ENCODE measurements around the gene EFS.

DNA sequence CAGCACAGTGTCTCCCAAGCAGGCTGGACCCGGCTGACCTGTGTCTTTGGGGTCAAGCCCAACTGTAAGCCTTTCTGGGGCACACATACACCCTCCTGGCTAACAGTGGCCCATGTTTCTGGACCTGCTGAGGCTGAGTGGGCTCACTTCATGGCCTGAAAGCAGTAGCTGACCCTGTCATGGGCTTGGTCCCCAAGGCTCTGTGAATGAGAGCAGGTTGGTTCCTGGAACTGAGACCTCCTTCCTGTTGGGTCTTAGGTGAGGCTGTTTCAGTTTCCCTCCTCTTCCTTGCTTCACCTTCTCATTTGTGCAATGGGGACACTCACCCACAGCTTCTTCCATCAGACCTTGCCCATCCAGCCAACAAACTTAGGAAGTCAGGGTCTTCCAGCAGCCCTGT, 6.9 kb upstream of the EFS start:
- TF ChIP-seq POLR2A (IDR thresholded peaks at IDR 0.05): no peak
- TF ChIP-seq, protein P1, sequence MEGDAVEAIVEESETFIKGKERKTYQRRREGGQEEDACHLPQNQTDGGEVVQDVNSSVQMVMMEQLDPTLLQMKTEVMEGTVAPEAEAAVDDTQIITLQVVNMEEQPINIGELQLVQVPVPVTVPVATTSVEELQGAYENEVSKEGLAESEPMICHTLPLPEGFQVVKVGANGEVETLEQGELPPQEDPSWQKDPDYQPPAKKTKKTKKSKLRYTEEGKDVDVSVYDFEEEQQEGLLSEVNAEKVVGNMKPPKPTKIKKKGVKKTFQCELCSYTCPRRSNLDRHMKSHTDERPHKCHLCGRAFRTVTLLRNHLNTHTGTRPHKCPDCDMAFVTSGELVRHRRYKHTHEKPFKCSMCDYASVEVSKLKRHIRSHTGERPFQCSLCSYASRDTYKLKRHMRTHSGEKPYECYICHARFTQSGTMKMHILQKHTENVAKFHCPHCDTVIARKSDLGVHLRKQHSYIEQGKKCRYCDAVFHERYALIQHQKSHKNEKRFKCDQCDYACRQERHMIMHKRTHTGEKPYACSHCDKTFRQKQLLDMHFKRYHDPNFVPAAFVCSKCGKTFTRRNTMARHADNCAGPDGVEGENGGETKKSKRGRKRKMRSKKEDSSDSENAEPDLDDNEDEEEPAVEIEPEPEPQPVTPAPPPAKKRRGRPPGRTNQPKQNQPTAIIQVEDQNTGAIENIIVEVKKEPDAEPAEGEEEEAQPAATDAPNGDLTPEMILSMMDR (IDR thresholded peaks at IDR 0.05): no peak
- no peak for TF ChIP-seq POLR2AphosphoS5 (IDR thresholded peaks at IDR 0.05)

Measured in suprapubic skin (tissue), 4 donors.